Stimulated activated CD4-positive, alpha-beta T cell treated with anti-CD3 and anti-CD28 coated beads, Interleukin-15, amount 100 ng/mL, for 48 hours (primary cell): Measurements from ENCODE around the gene RALGPS1.

Experiments used
- DNase-seq, 2 donors: peaks; one replicate each; pipeline ENCODE4 v3.0.0-alpha.2; 2020; ENCODE audit warnings: low read depth in 2 of 2

RALGPS1 gene

GRCh38 chr9:127053057-127053821 is 138.7 kb downstream of the RALGPS1 start:
- DNase-seq: no peak

GRCh38 chr9:127053960-127054359 is 139.4 kb downstream of the RALGPS1 start:
- DNase-seq: no peak

- DNase-seq: no peak
Measured at GRCh38 chr9:127055745-127056402, 141.3 kb downstream of the RALGPS1 start.

GRCh38 chr9:127056446-127056845 is 141.9 kb downstream of the RALGPS1 start:
- DNase-seq: no peak

- no peak for DNase-seq
Measured at GRCh38 chr9:127058011-127058644, 143.5 kb downstream of the RALGPS1 start.

- DNase-seq: no peak
Measured at GRCh38 chr9:127058645-127059021, 144.1 kb downstream of the RALGPS1 start.

- no peak for DNase-seq
Measured at GRCh38 chr9:127059030-127059429, 144.4 kb downstream of the RALGPS1 start.

- no peak for DNase-seq
Measured at GRCh38 chr9:127059765-127060361, 145.3 kb downstream of the RALGPS1 start.

GRCh38 chr9:127061411-127061810 is 146.8 kb downstream of the RALGPS1 start:
- no peak for DNase-seq

- DNase-seq: no peak
Measured at GRCh38 chr9:127064335-127064734, 149.8 kb downstream of the RALGPS1 start.

GRCh38 chr9:127065592-127065991 is 151.0 kb downstream of the RALGPS1 start:
- no peak for DNase-seq

GRCh38 chr9:127066060-127066850 is 151.7 kb downstream of the RALGPS1 start:
- no peak for DNase-seq

GRCh38 chr9:127066851-127067136 is 152.2 kb downstream of the RALGPS1 start:
- no peak for DNase-seq

GRCh38 chr9:127067603-127068220 is 153.1 kb downstream of the RALGPS1 start:
- DNase-seq: no peak

GRCh38 chr9:127074561-127075548 is 160.3 kb downstream of the RALGPS1 start:
- DNase-seq: no peak

- DNase-seq: no peak
Measured at GRCh38 chr9:127075624-127076372, 161.2 kb downstream of the RALGPS1 start.

GRCh38 chr9:127076860-127077643 is 162.5 kb downstream of the RALGPS1 start:
- DNase-seq: no peak

- no peak for DNase-seq
Measured at GRCh38 chr9:127077644-127077946, 163.0 kb downstream of the RALGPS1 start.

- no peak for DNase-seq
Measured at GRCh38 chr9:127078336-127078735, 163.8 kb downstream of the RALGPS1 start.
